HPDE6-E6E7 (cell line): ENCODE measurements around the gene ATF6.
"Not testable (repeated sequence)": the region's sequence is repeated elsewhere in the genome, so short reads cannot be mapped to it uniquely, and the experiment has no call there.

Experiments
- DNase-seq: peaks from one replicate; pipeline ENCODE4 v3.0.0; 2011; ENCODE audit warnings: missing footprints; ENCODE audit errors: extremely low spot score

The ATF6 gene

DNA sequence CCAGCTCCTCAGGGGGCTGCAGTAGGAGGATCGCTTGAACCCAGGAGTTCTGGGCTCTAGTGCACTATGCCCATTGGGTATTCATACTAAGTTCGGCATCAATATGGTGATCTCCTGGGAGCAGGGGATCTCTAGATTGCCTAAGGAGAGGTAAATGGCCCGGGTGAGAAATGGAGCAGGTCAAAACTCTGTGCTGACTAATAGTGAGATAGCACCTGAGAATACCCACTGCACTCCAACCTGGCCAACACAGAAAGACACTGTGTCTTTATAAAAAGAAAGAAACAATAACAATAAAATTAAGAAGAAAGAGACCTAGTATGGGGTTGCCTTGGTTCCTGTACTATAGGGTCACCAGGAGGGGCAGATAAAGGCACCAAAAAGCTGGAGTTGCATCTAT is 30.3 kb upstream of the ATF6 start:
- DNase-seq: no peak

DNA sequence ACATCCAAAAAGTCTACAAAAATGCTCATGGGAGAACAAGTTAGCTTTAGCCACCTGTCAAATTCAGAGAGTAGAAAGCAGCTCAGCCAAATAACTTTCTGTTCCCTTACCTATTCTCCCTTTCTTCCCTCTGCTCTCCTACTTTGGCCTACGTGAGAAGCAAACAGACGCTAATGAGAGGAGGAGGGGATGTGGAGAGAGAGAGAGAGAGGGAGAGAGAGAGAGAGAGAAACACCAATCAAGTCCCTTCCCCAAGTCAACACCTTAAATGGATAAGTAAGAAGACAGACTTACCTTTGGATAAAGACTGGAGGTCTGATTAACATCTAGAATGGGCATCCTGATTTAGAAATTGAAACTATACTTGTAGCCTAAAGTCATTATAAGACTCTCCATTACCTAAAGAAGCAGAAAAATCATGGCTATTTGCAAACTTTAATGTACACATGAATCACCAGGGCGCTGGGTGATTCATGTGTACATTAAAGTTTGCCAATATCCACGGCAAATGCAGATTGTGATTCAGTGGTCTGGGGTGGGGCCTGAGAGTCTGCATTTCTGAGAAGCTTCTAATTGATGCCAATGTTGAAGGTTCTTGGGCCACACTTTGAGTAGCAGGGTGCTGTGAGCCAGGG is 29.7 kb upstream of the ATF6 start:
- no peak for DNase-seq

DNA sequence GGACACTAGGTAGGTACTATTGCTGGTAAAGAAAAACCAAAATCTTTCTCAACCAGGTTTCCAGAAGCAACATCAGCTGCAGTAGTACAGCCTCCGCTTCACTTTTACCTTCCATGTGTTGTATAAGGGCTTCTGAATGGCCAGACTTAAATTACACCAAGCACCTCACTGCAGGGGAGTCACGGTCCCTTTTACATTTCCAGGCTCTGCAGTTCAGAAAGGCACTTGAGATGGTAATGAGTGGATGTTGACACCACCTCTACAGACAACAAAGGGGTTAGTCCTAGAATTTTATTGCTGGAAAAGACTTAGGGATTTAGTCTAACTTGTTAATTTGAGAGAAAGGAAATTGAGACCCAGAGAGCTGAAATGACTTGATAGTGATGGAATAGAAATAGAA is 28.5 kb upstream of the ATF6 start:
- no peak for DNase-seq

DNA sequence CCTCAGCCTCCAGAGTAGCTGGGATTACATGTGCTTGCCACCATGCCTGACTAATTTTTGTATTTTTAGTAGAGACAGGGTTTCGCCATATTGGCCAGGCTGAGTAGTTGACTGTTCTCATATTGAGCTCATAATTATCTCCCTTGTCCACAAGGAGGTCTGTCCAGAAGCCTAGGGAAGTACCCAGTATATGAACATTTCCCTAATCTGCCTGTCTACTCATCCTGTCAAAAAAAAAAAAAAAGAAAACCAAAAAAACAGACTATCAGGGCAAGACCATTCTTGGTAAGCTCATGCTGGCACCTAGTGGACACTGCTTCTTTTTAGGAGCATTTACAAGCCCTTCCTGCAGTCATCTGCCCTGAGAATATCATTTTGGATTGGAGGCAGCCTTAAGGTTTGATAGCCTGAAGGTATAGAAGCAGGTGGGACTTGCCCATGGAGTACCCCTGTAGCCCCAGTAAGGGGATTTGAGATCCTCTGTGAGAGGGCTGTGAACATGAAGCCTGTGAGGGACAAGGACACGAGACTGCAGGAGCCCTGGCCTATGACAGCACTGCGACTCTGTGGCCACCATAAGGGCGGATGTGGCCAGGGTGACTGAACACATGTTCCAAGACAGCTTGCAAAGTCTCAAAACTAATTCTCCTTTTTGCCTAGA is 27.4 kb upstream of the ATF6 start:
- peak; percentile 52 for DNase-seq

DNA sequence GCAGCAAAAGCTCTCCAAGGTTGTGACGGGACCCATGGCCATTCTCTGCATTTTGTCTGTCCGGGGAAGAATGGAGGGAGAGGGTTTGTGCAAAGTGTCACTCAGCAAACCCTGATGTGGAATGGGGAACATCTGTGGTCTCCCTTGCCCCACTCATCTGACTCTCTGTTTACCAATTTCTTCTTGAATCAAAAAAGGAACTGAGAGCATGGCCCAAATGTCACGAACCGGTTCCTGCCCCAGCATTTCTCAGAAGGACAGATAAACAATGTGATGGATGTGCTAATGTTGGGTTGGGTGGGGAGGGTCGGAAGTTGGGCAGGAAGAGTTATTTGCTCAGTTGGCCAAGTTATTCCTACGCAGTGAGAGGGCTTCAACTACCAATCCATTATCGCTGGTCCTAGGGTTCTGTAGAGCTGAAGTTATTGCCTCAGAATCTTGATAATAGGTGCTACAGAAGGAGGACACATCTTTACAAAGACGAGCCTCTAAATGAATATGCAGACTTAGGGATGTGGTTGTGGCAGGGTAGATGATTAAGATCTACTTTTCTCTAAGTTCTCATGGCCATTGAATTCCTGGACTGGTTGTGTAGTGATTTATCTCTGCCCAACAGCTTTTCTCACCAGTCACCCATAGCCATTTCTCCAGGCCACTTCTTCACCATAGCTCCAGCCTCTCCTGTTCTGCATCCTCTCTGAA is 26.1 kb upstream of the ATF6 start:
- no peak for DNase-seq

DNA sequence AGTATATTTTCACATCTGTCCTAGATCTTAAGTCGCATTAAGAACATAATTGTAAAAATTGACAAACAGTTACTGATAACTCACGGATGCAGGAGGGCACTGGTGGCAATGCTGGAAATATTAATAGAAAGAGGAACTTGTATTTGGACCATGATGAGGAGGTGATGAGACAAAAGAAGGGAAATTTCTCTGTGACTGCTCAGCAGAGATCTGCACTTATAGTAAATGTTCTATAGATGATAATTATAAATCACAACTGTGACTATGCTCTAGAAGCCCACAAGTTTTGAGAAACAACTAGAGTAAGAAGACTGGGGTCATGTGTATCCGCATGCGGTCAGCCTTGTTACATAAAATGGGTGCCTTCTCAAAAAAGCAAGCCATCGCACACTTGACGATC is 25.2 kb upstream of the ATF6 start:
- DNase-seq: no peak

DNA sequence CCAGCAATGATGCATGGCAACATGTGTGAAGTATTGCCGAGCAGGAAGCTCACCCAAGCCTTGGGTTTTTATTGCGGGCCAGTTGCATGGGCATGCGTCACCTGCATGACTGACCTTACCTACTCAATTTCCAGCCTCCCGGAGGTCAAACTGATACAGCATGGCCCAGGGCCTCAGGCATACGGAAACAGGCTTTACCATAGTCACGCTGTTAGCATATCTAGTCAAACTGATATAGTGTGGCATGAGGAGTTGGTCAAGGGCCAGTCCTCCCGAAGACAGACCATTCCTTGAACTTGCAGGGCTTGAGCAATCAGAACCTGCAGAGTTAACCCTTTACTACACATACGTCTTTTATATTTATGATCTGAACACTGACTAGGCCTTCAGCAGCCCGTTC is 22.9 kb upstream of the ATF6 start:
- DNase-seq: no peak

DNA sequence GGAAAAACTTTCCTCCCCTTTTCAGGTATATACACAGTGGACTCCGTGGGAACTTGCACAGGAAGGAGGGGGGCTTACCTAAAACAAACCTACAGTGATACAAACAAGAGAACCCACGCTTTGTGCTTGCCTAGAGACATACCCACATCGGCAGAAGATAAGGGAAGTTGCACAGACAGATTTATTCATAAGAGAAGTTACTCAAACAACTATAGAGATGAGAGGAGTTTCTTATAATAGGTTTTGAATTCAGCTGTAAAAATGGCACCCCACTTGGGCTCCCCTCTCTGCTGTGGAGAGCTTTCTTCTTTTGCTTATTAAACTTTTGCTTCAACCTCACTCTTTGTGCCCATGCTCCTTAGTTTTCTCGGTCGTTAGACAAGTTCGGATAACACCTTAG is 18.3 kb upstream of the ATF6 start:
- DNase-seq: no peak

DNA sequence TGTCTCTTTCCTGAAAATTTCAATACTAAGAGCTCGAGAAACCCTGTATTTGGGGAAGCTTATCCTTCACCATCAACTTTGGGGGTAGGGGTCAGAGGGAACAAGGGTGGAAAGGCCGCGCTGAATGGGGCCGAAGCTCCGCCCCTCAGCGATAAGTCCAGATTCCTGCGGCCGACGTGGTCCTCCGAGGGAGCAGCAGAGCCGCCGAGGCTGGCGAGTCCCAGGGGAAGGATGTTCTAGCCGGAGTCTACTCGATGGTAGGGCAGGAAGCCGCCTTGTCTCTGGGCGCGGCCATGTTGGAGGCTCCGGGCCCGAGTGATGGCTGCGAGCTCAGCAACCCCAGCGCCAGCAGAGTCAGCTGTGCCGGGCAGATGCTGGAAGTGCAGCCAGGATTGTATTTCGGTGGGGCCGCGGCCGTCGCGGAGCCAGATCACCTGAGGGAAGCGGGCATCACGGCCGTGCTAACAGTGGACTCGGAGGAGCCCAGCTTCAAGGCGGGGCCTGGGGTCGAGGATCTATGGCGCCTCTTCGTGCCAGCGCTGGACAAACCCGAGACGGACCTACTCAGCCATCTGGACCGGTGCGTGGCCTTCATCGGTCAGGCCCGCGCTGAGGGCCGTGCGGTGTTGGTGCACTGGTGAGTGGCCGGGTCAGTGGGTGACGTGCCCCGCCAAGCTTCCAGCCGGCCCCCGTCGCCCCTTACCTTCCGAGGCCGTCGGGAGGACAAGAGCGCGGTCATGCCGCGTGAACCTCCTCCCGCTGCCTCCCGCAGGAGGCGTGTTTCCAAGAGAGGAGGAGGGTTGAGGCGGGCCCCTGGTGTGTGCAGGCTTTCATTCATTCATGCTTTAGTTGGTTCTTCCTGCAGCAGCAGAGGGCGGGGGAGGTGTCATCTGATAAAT is 16.4 kb upstream of the ATF6 start, which contains the start of gene DUSP12:
Gene DUSP12, plus strand, starts transcription at position 278 of the 899 bp plus-strand sequence. Its CDS starts 16 bp downstream, at position 294.
- peak; percentile 93 for DNase-seq

DNA sequence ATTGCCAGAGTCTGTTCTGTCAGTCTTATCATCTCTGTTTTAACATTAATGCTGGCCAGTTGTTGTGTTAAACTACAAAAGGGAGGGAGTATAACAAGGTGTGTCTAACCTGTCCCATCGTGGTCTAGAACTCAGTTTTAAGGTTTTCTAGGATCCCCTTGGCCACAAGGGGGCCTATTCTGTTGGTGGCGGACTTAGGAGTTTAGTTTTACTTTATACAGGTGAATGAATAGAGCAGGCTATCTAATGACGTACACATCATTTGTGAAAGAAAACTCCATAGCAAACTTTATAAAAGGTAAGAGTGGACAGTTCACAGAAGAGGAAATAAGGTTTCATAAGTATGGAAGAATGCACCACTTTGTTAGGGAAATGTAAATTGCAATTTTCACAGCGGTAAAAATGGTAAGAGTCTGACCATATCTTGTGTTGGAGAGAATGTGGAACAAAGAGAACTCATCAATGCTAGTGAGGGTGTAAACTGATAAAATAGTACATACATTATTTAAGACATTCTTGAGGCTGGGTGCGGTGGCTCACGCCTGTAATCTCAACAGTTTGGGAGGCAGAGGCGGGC is 2.5 kb upstream of the ATF6 start:
- peak; percentile 22 for DNase-seq

DNA sequence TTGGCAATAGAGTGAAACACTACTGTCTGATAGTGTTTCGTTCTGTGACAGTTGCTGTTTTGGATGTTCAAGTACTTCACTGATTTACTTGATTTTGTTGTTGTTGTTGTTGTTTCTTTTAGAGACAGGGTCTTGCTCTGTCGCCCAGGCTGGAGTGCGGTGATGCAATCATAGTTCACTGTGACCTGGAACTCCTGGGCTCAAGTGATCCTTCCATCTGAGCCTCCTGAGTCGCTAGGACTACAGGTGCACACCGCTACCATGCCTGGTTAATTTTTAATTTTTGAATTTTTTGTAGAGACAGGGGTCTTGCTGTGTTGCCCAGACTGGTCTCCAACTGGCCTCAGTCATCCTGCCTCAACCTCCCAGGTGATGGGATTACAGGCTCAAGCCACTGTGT is 2.3 kb downstream of the ATF6 start:
- DNase-seq: no peak

DNA sequence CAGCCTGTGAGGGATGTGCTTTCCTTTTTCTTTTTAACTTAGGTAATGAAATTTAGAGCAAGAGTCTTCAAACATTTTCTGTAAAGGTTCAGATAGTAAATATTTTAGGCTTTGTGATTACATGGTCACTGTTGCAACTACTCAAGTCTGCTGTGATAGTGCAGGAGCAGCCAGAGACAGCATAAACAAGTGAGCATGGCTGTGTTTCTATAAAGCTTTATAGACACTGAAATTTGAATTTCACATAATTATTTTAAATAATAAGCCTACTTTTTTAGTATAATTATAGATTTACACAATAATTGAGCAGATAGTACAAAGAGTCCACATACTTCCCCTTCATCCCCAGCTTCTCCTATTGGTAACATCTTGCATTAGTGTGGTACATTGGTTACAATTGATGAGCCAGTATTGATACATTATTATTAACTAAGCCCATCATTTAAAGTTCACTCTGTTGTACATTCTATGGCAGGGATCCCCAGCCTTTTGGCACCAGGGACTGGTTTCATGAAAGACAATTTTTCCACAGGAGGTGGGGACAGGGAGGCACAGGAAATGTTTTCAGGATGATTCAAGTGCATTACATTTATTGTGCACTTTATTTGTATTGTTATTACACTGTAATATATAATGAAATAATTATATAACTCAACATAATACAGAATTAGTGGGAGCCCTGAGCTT is 3.0 kb downstream of the ATF6 start:
- no peak for DNase-seq

DNA sequence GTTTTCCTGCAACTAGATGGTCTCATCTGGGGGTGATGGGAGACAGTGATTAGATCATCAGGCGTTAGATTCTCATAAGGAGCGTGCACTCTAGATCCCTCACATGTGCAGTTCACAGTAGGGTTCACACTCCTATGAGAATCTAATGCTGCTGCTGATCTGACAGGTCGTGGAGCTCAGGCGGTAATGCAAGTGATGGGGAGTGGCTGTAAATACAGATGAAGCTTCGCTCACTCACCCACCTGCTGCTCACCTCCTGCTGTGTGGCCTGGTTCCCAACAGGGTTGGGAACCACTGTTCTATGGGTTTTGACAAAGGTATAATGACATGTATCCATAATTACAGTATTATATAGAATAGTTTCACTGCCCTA is 3.5 kb downstream of the ATF6 start:
- DNase-seq: not testable (repeated sequence)

DNA sequence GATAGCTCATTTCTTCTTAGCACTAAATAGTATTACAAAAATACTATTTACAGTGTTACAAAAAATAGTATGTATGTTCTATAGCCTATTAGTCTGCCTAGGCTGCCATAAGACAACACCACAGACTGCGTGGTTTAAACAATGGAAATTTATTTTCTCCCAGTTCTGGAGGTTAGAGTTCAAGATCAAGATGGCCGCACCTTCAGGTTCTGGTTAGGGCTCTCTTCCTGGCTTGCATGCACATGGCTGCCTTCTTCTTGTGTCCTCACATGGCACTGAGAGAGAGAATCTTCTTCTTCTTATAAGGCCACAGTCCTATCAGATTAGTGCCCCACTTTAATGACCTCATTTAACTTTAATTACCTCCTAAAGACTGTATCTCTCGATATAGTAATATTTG is 4.1 kb downstream of the ATF6 start:
- no peak for DNase-seq

DNA sequence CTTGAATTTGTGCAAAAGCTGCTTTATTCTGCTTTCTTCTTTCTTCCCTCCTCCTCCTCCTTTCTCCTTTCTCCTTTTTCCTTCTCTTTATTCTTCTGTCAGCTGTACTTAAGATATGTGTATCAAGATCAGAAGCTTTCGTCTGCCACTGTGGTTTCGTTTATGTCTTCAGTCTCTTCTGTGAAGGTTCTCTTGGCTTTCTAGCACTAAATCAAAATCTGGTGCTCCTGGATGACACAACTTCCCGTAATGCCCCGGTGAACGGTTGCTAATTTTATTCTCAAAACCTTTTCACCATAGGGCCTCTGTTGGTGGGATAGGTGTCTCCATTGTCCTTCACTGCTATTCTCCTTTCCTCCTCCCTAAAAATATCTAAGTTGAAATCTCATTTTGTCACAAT is 5.0 kb downstream of the ATF6 start:
- DNase-seq: no peak

DNA sequence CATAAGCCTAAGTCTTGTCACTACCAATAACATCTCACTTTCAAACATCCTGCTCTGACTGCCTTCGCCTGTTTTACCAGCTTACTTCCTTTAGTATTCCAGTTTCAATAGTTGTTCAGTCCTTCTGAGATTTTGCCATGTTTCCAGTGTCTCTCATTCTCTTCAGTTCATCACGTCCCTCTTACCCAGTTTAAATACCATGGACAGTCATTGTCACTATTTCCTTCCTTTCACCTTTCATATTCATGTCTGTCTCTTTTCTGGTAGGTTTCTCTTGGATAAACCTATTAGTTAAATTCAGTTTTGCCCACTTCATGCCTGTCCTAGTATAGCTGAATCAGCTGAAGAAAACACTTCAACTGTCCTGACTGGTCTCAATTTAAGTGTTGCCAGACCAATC is 5.9 kb downstream of the ATF6 start:
- no peak for DNase-seq

DNA sequence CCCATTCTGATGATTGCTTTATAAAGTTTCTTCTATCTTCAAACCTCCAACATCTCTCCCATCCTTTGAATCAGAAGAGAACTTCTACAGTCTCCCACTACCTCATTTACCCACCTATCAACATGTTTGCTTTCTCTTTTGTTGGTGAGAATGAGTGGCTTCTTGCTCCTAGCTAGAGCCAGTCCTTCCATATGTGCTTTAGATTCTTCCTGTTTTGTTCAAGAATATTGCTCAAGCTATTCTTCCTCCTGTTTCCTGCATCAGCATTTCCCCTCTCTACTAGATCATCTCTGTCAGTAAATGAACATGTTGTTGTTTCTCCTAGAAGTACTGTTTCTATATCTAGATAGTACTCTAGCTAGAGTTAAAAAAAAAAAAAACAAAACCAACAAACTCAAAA is 6.3 kb downstream of the ATF6 start:
- DNase-seq: no peak

DNA sequence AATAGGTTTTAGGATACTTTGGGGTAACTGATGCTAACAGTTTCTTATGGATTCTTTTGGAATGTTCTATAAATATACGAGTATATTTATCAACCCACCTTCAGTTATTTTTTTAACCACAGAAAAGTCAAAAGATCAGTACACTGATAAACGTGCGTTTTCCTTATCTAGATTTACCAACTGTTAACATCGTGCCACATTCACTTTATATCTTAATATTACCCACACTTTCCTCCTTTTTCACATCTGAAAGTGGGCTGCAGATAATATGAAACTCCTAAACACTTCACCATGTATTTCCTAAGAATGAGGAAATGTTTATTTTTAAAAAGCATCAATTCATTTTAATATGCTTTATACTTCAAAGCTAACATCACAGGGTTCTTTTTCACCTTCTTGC is 7.7 kb downstream of the ATF6 start:
- no peak for DNase-seq

DNA sequence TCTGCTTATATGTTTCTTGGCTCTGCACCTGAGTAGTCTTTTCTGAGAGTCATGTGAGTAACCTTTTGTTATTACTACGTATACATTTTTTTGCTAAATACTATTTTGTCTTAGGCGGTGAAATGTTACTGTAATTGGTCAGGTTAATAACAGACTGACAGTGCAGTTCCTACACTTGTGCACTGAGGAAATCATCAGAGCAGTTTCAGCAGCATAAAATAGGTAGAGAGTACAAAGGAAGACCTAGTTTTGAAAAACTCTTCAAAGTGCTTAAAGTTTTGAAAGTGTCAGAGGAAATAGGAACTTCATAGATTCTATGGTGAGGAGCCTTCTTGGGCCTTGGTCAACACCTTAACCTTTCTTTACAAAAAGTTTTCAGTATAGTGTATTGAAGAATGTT is 11.1 kb downstream of the ATF6 start:
- no peak for DNase-seq

DNA sequence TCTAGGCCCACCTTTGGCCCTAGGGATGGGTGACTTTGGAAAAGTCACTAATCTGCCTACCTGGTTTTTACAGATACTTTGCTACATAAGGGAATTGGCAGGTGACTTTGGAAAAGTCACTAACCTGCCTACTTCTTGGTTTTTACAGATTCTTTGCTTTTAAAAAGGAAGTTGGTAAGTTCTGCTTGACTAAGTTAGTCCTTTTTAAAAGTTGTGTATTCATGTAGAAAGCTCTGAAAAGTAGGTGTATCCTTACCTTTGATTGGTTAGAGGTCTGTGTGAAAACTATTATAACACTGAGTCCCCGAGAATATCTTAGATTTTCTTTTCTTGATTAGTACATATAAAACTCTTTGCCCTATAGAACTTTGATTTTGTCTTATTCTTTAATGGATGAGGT is 12.4 kb downstream of the ATF6 start:
- no peak for DNase-seq

DNA sequence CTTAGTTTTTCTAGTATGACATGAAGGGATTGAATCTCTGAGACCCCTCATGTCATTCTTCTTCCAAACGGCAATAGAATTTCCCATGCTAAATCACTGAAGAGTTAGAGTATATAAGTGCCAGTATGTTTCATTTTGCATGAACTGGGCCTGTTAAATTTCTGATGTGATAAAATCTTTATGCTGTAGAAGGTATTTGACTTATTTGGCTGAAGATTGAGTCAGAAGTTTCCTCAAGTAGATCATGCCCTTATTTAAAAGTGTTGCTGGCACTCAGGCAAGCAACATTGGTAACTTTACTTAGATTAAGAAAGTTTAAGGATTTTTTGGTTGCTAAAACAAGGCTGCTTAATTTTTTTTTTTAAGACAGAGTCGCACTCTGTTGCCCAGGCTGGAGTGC is 13.3 kb downstream of the ATF6 start:
- DNase-seq: no peak
